BE2C (cell line): Measurements from ENCODE around the gene BCKDHB.

ENCODE experiments used
- DNase-seq: peaks from one replicate; pipeline ENCODE4 v3.0.0-alpha.2; 2020
- H3K27me3 ChIP-seq: fragments of 250-450 bp; sonication (Bioruptor Pico); 2 replicates; pipeline ENCODE4 v1.5.1; 2020; ENCODE audit warnings: mild to moderate bottlenecking
- H3K36me3 ChIP-seq: fragments of 250-450 bp; sonication (Bioruptor Pico); 2 replicates; pipeline ENCODE4 v1.5.1; 2020; ENCODE audit warnings: mild to moderate bottlenecking
- H3K4me1 ChIP-seq: fragments of 250-450 bp; sonication (Bioruptor Pico); 2 replicates; pipeline ENCODE4 v1.5.1; 2020
- H3K4me3 ChIP-seq: 2 replicates; pipeline ENCODE4 v1.5.1; 2011; ENCODE audit warnings: low read depth, low read length
- H3K9me3 ChIP-seq: fragments of 250-450 bp; sonication (Bioruptor Pico); 2 replicates; pipeline ENCODE4 v1.5.1; 2020
- TF ChIP-seq, protein P1 (sequence below): IDR thresholded peaks from 2 replicates; pipeline ENCODE4 v1.5.1; 2012; ENCODE audit warnings: mild to moderate bottlenecking, low read depth, low read length

BCKDHB gene

DNA sequence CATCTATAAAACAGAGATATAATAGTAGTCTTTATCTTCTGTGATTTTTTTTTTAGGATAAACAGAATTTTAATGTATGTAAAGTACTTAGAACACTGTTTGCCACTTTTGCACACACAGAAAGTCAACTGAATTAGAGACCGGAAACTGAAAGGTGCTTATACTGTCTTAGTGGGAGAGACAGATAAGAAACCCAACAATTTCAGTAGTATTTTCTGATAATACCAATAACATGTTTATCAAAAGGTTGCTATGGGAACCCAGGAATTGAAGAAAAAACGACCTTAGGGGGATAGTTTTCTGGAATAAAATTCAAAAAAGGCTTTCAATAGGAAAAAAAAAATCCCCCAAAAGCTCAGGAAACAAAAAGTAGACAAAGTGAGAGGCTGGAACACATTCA lies 138.6 kb downstream of the BCKDHB start:
- Histone ChIP-seq H3K4me1 (no peaks in the 10 kb centered on the region; the same call in 1 of the 2 replicates), H3K4me3 (no peak overlapping the region), H3K27me3 (no peaks in the 10 kb centered on the region), H3K36me3 (no peaks in the 10 kb centered on the region), H3K9me3 (no peaks in the 10 kb centered on the region)
- TF ChIP-seq, protein P1, sequence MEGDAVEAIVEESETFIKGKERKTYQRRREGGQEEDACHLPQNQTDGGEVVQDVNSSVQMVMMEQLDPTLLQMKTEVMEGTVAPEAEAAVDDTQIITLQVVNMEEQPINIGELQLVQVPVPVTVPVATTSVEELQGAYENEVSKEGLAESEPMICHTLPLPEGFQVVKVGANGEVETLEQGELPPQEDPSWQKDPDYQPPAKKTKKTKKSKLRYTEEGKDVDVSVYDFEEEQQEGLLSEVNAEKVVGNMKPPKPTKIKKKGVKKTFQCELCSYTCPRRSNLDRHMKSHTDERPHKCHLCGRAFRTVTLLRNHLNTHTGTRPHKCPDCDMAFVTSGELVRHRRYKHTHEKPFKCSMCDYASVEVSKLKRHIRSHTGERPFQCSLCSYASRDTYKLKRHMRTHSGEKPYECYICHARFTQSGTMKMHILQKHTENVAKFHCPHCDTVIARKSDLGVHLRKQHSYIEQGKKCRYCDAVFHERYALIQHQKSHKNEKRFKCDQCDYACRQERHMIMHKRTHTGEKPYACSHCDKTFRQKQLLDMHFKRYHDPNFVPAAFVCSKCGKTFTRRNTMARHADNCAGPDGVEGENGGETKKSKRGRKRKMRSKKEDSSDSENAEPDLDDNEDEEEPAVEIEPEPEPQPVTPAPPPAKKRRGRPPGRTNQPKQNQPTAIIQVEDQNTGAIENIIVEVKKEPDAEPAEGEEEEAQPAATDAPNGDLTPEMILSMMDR: no peak
- no peak for DNase-seq

DNA sequence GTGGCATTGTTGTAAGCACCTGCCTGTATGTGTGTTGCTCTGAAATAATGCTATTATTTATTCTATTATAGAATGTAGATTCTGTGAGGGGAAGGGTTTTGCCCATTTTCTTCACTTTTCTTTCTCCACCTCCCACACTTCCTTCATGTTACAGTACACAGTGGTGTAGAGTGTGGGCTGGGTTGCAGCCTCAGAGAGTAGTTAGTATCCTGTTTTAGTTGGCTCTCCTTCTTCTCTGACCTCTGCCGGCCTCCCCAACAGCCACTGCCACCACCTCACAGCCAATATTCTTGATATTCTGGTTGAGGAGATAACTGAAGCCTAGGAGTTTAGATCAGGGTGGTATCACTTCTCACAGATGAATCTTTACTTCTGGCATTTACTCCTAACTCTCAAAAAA lies 143.4 kb downstream of the BCKDHB start:
- TF ChIP-seq, protein P1: no peak
- no peak for DNase-seq
- no peaks in the 10 kb centered on the region for H3K36me3 ChIP-seq
- H3K4me3 ChIP-seq: no peak overlapping the region
- no peaks in the 10 kb centered on the region for H3K27me3 ChIP-seq
- H3K4me1 ChIP-seq: peaks cover 7% of the 10 kb centered on the region
- H3K9me3 ChIP-seq: no peaks in the 10 kb centered on the region

DNA sequence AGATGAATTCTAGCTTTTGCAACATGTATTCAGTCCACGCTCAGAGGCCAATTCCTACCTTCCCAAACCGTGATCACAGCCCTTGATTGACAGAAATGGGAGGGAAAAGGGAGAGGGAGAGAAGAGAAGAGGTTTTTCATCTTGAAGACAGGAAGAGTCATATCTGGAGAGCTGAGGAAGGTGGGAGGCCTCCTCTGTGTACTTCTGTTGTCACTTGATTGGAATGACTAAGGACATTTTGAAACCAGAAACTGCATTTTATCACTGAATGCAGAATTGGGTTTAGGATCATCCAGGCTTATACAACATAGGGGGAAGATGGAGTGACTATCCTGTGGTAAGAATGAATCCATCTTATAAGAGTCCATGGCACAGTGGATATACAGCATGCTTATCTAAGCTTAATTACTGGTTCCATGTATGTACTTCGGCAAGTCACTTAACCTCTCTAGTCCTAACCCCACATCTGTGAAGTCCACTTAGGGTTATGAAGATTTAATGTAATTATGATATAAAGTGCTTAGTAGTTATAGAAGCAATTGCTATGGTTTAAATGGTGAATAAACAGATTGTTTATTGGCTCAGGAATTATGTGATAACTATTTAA lies 144.0 kb downstream of the BCKDHB start:
- H3K4me1 ChIP-seq: peaks cover 7% of the 10 kb centered on the region
- H3K27me3 ChIP-seq: no peaks in the 10 kb centered on the region
- DNase-seq: no peak
- no peaks in the 10 kb centered on the region for H3K36me3 ChIP-seq
- no peak overlapping the region for H3K4me3 ChIP-seq
- no peaks in the 10 kb centered on the region for H3K9me3 ChIP-seq
- TF ChIP-seq, protein P1: no peak

DNA sequence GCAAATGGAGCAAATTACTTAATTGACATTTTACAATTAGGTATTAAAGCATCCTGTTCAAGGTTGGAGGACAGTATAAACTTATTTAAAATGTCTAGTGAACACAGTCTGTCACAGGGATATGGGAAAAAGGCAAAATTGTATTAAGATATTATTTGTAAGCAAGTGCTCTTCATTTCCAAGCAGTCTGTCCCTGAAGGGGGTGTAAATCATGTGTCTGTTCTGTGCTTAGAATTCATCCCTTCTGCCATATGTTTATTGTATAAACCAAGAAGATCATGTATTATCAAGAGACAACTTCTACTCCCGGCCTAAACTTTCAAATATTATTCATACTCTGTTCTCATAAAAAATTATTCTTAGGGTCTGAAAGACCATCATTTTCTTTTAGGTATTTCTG lies 144.8 kb downstream of the BCKDHB start:
- Histone ChIP-seq H3K27me3 (no peaks in the 10 kb centered on the region), H3K36me3 (no peaks in the 10 kb centered on the region), H3K4me3 (no peak overlapping the region), H3K4me1 (peaks cover 7% of the 10 kb centered on the region), H3K9me3 (no peaks in the 10 kb centered on the region)
- DNase-seq: no peak
- TF ChIP-seq, protein P1: no peak

DNA sequence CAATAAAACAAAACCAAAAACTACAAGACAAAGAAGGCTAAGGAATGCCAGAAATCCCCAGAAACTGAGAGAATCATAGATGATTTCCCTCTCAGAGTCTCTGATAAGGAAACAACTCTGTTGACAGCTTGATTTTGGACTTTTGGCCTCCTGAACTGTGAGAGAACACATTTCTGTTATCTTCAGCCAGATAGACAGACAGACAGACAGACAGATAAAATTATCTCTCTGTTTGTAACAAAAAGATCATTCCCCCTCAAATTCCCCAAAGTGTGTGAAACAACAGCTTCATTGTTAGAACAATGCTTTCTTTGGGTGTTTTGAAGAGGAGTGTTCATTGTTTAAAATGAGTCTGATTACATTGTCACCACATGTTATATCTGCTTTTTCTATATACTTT lies 148.2 kb downstream of the BCKDHB start:
- H3K4me1 ChIP-seq: peaks cover 7% of the 10 kb centered on the region
- H3K4me3 ChIP-seq: no peak overlapping the region
- no peaks in the 10 kb centered on the region for H3K9me3 ChIP-seq
- no peak for DNase-seq
- H3K27me3 ChIP-seq: no peaks in the 10 kb centered on the region
- TF ChIP-seq, protein P1: no peak
- H3K36me3 ChIP-seq: no peaks in the 10 kb centered on the region

DNA sequence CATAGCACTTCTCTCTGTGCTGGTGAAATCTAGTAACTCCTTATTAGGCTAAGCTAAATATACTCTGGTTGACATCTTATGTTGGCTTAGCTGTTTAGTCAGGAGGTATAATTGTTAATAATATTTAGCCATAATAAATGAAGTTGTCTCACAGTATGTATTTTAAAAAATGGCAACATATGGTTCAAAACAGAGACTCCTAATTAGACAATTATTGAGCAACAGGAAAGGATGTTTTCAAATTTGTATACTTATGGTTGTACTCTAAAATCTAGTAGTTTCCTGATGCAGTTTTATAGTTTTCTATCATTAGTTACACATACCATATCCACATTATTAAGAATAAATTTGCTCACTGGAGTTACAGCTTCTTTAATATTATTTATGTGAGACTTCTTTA lies 150.2 kb downstream of the BCKDHB start:
- Histone ChIP-seq H3K27me3 (no peaks in the 10 kb centered on the region), H3K4me3 (no peak overlapping the region), H3K4me1 (no peaks in the 10 kb centered on the region), H3K36me3 (no peaks in the 10 kb centered on the region), H3K9me3 (no peaks in the 10 kb centered on the region)
- DNase-seq: no peak
- TF ChIP-seq, protein P1: no peak
